Melanocyte of skin (primary cell): ENCODE results near the gene LYRM2. TPM values are rescaled to one million over a fixed set of nuclear protein-coding genes. Genes with fewer than 3 reads are reported as not detected.

Experiments used
- total RNA-seq, 2 donors: library from RNA; depleted of rRNA; stranded (reverse); fragments of >200 nt; gene quantifications; 2 replicates each; pipeline ENCODE4 v1.2.3, GENCODE V29; 2012

LYRM2 gene
- total RNA-seq = 10 to 100 TPM; 25.1 to 29.3 TPM

DNA sequence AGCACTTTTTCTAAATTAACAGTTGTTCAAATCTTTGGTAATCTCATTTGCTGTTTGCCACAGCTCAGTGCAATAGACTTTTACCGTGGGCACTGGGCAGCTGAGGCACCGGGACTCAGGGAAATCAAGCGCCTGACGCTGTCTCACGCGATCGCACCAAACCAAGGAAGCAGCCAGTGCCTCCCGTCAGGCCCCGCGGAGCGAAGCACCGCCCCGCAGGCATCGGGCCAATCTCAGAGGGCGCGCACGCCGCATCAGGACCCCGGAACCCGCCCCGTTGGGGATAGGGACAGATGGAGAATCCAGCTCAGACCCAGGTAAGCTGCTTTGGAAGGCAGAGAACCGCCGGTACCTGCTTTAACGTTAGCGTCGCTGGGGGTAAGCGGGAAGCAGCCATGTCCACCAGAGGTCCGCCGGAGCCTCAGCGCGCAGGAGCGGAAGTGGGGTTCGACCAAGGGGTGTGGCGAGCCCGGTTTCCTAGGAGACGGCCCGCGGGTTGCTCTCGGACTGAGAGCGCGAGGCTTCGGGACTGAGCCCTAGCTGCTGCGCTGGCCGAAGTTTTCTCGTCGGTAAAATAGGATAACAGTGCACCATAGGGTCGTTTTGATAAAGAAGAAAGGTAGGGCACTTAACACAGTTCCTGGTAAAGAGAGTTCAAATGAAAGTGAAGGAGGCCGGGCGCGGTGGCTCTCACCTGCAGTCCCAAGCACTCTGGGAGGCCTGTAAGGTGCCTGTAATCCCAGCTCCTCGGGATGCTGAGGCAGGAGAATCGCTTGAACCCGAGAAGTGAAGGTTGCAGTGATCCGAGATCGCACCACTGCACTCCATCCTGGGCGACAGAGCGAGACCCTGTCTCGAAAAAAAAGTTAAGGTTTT is at the start of gene LYRM2:
LYRM2 (minus strand) TSS at position 428 of the 876 bp plus-strand sequence; CDS start at position 397, 31 bp downstream.

Other genes starting within 250 kb of the LYRM2 start
- 10 to 100 TPM; 29.0 to 32.3 TPM for gene RRAGD, start 226.5 kb downstream of the LYRM2 start, total RNA-seq
- 1 to 10 TPM; 7.0 to 10.0 TPM for gene ANKRD6, start 205.6 kb downstream of the LYRM2 start, total RNA-seq
- gene MDN1, start 181.0 kb upstream of the LYRM2 start, total RNA-seq = 10 to 100 TPM; 16.2 to 30.0 TPM
- 10 to 100 TPM in 1 of 2 donors, 1 to 10 TPM in 1; 8.6 to 14.0 TPM for gene CASP8AP2, start 191.1 kb upstream of the LYRM2 start, total RNA-seq